Stimulated activated naive CD8-positive, alpha-beta T cell treated with anti-CD3 and anti-CD28 coated beads, Interleukin-15, Interleukin-2, amounts not matched to agents 100 ng/mL and 50 ng/mL, for 24 hours (primary cell): ENCODE measurements around the gene INTS1.

Source experiments
- H3K27ac Mint-ChIP-seq: one replicate; pipeline ENCODE4 v1.8.0; 2021; ENCODE audit warnings: mild to moderate bottlenecking, mixed read lengths
- H3K27me3 Mint-ChIP-seq: one replicate; pipeline ENCODE4 v1.8.0; 2021; ENCODE audit warnings: mixed read lengths
- H3K36me3 Mint-ChIP-seq: one replicate; pipeline ENCODE4 v1.8.0; 2021; ENCODE audit warnings: low read depth, mixed read lengths
- H3K4me1 Mint-ChIP-seq: one replicate; pipeline ENCODE4 v1.8.0; 2021; ENCODE audit warnings: low read depth, mixed read lengths
- H3K4me3 Mint-ChIP-seq: one replicate; pipeline ENCODE4 v1.8.0; 2021; ENCODE audit warnings: mild to moderate bottlenecking, mixed read lengths
- H3K9me3 Mint-ChIP-seq: one replicate; pipeline ENCODE4 v1.8.0; 2021; ENCODE audit warnings: mixed read lengths

INTS1 gene

GRCh38 chr7:1438208-1438607 lies 66.0 kb downstream of the INTS1 start:
- no peaks in the 10 kb centered on the region for H3K9me3 Mint-ChIP-seq
- H3K4me3 Mint-ChIP-seq: no peak overlapping the region
- H3K27ac Mint-ChIP-seq: no peak overlapping the region
- no peaks in the 10 kb centered on the region for H3K27me3 Mint-ChIP-seq
- H3K36me3 Mint-ChIP-seq: no peaks in the 10 kb centered on the region
- H3K4me1 Mint-ChIP-seq: no peaks in the 10 kb centered on the region

GRCh38 chr7:1437155-1437880 lies 66.9 kb downstream of the INTS1 start:
- Mint-ChIP-seq H3K9me3 (no peaks in the 10 kb centered on the region), H3K4me1 (peaks cover 2% of the 10 kb centered on the region), H3K27me3 (peaks cover 2% of the 10 kb centered on the region), H3K27ac (no peak overlapping the region), H3K36me3 (no peaks in the 10 kb centered on the region), H3K4me3 (no peak overlapping the region)

GRCh38 chr7:1436608-1437007 lies 67.6 kb downstream of the INTS1 start:
- Mint-ChIP-seq H3K4me1 (peaks cover 3% of the 10 kb centered on the region), H3K9me3 (no peaks in the 10 kb centered on the region), H3K27me3 (peaks cover 4% of the 10 kb centered on the region), H3K4me3 (no peak overlapping the region), H3K27ac (no peak overlapping the region), H3K36me3 (no peaks in the 10 kb centered on the region)

GRCh38 chr7:1434891-1435670 lies 69.1 kb downstream of the INTS1 start:
- H3K27me3 Mint-ChIP-seq: peaks cover 4% of the 10 kb centered on the region

GRCh38 chr7:1434165-1434718 lies 69.9 kb downstream of the INTS1 start:
- H3K4me3 Mint-ChIP-seq: no peak overlapping the region
- H3K36me3 Mint-ChIP-seq: no peaks in the 10 kb centered on the region
- peaks cover 4% of the 10 kb centered on the region for H3K27me3 Mint-ChIP-seq

More at GRCh38 chr7:1434891-1435670, 69.1 kb downstream of the INTS1 start:
- no peak overlapping the region for H3K4me3 Mint-ChIP-seq
- no peaks in the 10 kb centered on the region for H3K36me3 Mint-ChIP-seq
- no peak overlapping the region for H3K27ac Mint-ChIP-seq
- H3K9me3 Mint-ChIP-seq: no peaks in the 10 kb centered on the region
- H3K4me1 Mint-ChIP-seq: peaks cover 3% of the 10 kb centered on the region

GRCh38 chr7:1433128-1433920 lies 70.9 kb downstream of the INTS1 start:
- Mint-ChIP-seq H3K27me3 (peaks cover 4% of the 10 kb centered on the region), H3K27ac (no peak overlapping the region), H3K4me1 (peaks cover 3% of the 10 kb centered on the region), H3K9me3 (no peaks in the 10 kb centered on the region), H3K36me3 (no peaks in the 10 kb centered on the region), H3K4me3 (no peak overlapping the region)

More at GRCh38 chr7:1434165-1434718, 69.9 kb downstream of the INTS1 start:
- H3K27ac Mint-ChIP-seq: no peak overlapping the region
- peaks cover 3% of the 10 kb centered on the region for H3K4me1 Mint-ChIP-seq
- no peaks in the 10 kb centered on the region for H3K9me3 Mint-ChIP-seq

GRCh38 chr7:1432411-1433082 lies 71.6 kb downstream of the INTS1 start:
- Mint-ChIP-seq H3K27ac (no peak overlapping the region), H3K4me1 (peaks cover 3% of the 10 kb centered on the region), H3K27me3 (peaks cover 4% of the 10 kb centered on the region), H3K9me3 (no peaks in the 10 kb centered on the region), H3K36me3 (no peaks in the 10 kb centered on the region), H3K4me3 (no peak overlapping the region)

- Mint-ChIP-seq H3K36me3 (no peaks in the 10 kb centered on the region), H3K4me1 (peaks cover 3% of the 10 kb centered on the region), H3K4me3 (no peak overlapping the region), H3K27me3 (peaks cover 4% of the 10 kb centered on the region), H3K9me3 (no peaks in the 10 kb centered on the region), H3K27ac (no peak overlapping the region)
Observed at GRCh38 chr7:1431634-1432380, 72.4 kb downstream of the INTS1 start.

GRCh38 chr7:1431226-1431625 lies 73.0 kb downstream of the INTS1 start:
- H3K27me3 Mint-ChIP-seq: peaks cover 4% of the 10 kb centered on the region
- H3K27ac Mint-ChIP-seq: no peak overlapping the region
- H3K4me1 Mint-ChIP-seq: peaks cover 3% of the 10 kb centered on the region
- H3K9me3 Mint-ChIP-seq: no peaks in the 10 kb centered on the region
- no peak overlapping the region for H3K4me3 Mint-ChIP-seq
- no peaks in the 10 kb centered on the region for H3K36me3 Mint-ChIP-seq

- H3K27me3 Mint-ChIP-seq: peaks cover 4% of the 10 kb centered on the region
- no peak overlapping the region for H3K4me3 Mint-ChIP-seq
- H3K36me3 Mint-ChIP-seq: no peaks in the 10 kb centered on the region
- H3K9me3 Mint-ChIP-seq: no peaks in the 10 kb centered on the region
- H3K27ac Mint-ChIP-seq: no peak overlapping the region
- H3K4me1 Mint-ChIP-seq: peaks cover 3% of the 10 kb centered on the region
Observed at GRCh38 chr7:1430056-1430845, 73.9 kb downstream of the INTS1 start.

- Mint-ChIP-seq H3K9me3 (no peaks in the 10 kb centered on the region), H3K4me3 (no peak overlapping the region), H3K27ac (no peak overlapping the region), H3K36me3 (no peaks in the 10 kb centered on the region), H3K27me3 (peaks cover 4% of the 10 kb centered on the region), H3K4me1 (peaks cover 3% of the 10 kb centered on the region)
Observed at GRCh38 chr7:1428941-1429501, 75.2 kb downstream of the INTS1 start.

- H3K27me3 Mint-ChIP-seq: peaks cover 11% of the 10 kb centered on the region
- H3K4me1 Mint-ChIP-seq: no peaks in the 10 kb centered on the region
- H3K9me3 Mint-ChIP-seq: no peaks in the 10 kb centered on the region
- no peak overlapping the region for H3K4me3 Mint-ChIP-seq
- no peaks in the 10 kb centered on the region for H3K36me3 Mint-ChIP-seq
- H3K27ac Mint-ChIP-seq: no peak overlapping the region
Observed at GRCh38 chr7:1427064-1427657, 77.0 kb downstream of the INTS1 start.

- Mint-ChIP-seq H3K4me1 (no peaks in the 10 kb centered on the region), H3K27me3 (peaks cover 11% of the 10 kb centered on the region), H3K27ac (no peak overlapping the region), H3K36me3 (no peaks in the 10 kb centered on the region), H3K9me3 (no peaks in the 10 kb centered on the region), H3K4me3 (no peak overlapping the region)
Observed at GRCh38 chr7:1426474-1426873, 77.7 kb downstream of the INTS1 start.
